ENCODE results near the gene CPE.

GRCh38 chr4:165393051-165393450, 14.2 kb downstream of the CPE start:
- no peak for TF ChIP-seq CTCF (IDR thresholded peaks at IDR 0.05; ENCODE audit: low read depth, low read length, poor library complexity, severe bottlenecking)
- no peak for TF ChIP-seq EZH2phosphoT487 (IDR thresholded peaks at IDR 0.05; ENCODE audit: borderline replicate concordance, low read length)
